Muscle of back (tissue), 13 donors: ENCODE data around the gene PBXIP1. TPM values are rescaled to one million over a fixed set of nuclear protein-coding genes. Genes with fewer than 3 reads are reported as not detected.

Source experiments
- DNase-seq, 3 donors: peaks; one replicate each; pipeline versions ENCODE4 v3.0.0 to v3.0.0-alpha.2; 2013
- long read RNA-seq, 9 donors: transcript quantifications; one replicate each; lab custom pipeline, GENCODE V29; 2026
- polyA plus RNA-seq, 10 donors: library from polyadenylated mRNA; unstranded; fragments of 120-200 nt; gene quantifications; one replicate each; pipeline ENCODE4 v1.2.1, GENCODE V29; 2013; ENCODE audit not compliant: insufficient read length in 10 of 10

The PBXIP1 gene
- 100 to 1,000 TPM in 9 of 10 donors, 10 to 100 TPM in 1; 81.5 to 150 (median 124) TPM for polyA plus RNA-seq
- long read RNA-seq, donor 1, partial matches to known transcripts: 12 of 14 reads
- long read RNA-seq, donor 1, other reads (novel, unspliced or antisense): 0 of 14 reads
- long read RNA-seq, donor 2, transcript PBXIP1-202 (11 exons, 3,212 nt): major isoform, 5 of 23 reads
- long read RNA-seq, donor 2, partial matches to known transcripts: 18 of 23 reads
- long read RNA-seq, donor 2, other reads (novel, unspliced or antisense): 0 of 23 reads
- long read RNA-seq, donor 3: 0 reads
- long read RNA-seq, donor 4, partial matches to known transcripts: 0 of 3 reads
- long read RNA-seq, donor 4, other reads (novel, unspliced or antisense): 0 of 3 reads
- long read RNA-seq, donor 5, partial matches to known transcripts: 18 of 20 reads
- long read RNA-seq, donor 5, other reads (novel, unspliced or antisense): 0 of 20 reads
- long read RNA-seq, donor 6, partial matches to known transcripts: 157 of 160 reads
- long read RNA-seq, donor 6, other reads (novel, unspliced or antisense): 0 of 160 reads
- long read RNA-seq, donor 7, partial matches to known transcripts: 5 of 6 reads
- long read RNA-seq, donor 7, other reads (novel, unspliced or antisense): 0 of 6 reads
- long read RNA-seq, donor 8, partial matches to known transcripts: 5 of 8 reads
- long read RNA-seq, donor 8, other reads (novel, unspliced or antisense): 0 of 8 reads
- long read RNA-seq, donor 9, partial matches to known transcripts: 0 of 1 reads
- long read RNA-seq, donor 9, other reads (novel, unspliced or antisense): 0 of 1 reads

GRCh38 chr1:154955718-154956543 lies at the start of gene PBXIP1:
Gene PBXIP1 (minus strand): TSS chr1:154956099. CDS start chr1:154953721, 2,378 bp downstream.
- DNase-seq: peak; percentile 95 to 98 (median 96)

- DNase-seq: no peak
These were observed 49.4 kb upstream of the PBXIP1 start for GRCh38 chr1:155005076-155006011.

- no peak for DNase-seq
These were observed 48.6 kb upstream of the PBXIP1 start for GRCh38 chr1:155004352-155005075.

GRCh38 chr1:155003766-155004351 lies 48.0 kb upstream of the PBXIP1 start:
- DNase-seq: peak; percentile 32 to 74 (median 50)

GRCh38 chr1:155003227-155003765 lies 47.4 kb upstream of the PBXIP1 start:
- DNase-seq: peak; percentile 24 to 75 (median 63)

- DNase-seq: peak in 2 of 3 donors; percentile 42 to 82
These were observed 46.7 kb upstream of the PBXIP1 start, which contains the start of gene ZBTB7B for GRCh38 chr1:155002464-155003226. Gene ZBTB7B (plus strand): TSS chr1:155002802. CDS start chr1:155014661, 11,859 bp downstream.

GRCh38 chr1:155001675-155002463 lies 46.0 kb upstream of the PBXIP1 start:
- DNase-seq: peak; percentile 99 to 100 (median 100)

- DNase-seq: no peak
These were observed 45.5 kb upstream of the PBXIP1 start for GRCh38 chr1:155001425-155001674.

GRCh38 chr1:155000726-155001424 lies 45.0 kb upstream of the PBXIP1 start:
- peak; percentile 89 to 98 (median 92) for DNase-seq

- DNase-seq: no peak
These were observed 44.5 kb upstream of the PBXIP1 start for GRCh38 chr1:155000411-155000725.

- DNase-seq: peak in 2 of 3 donors; percentile 32 to 74
These were observed 43.9 kb upstream of the PBXIP1 start for GRCh38 chr1:154999571-155000410.

GRCh38 chr1:154998818-154999570 lies 43.1 kb upstream of the PBXIP1 start:
- peak; percentile 62 to 89 (median 76) for DNase-seq

GRCh38 chr1:154998201-154998780 lies 42.4 kb upstream of the PBXIP1 start:
- DNase-seq: no peak

GRCh38 chr1:154996966-154997701 lies 41.2 kb upstream of the PBXIP1 start:
- DNase-seq: no peak
